ENCODE measurements around the gene PEX3.

- TF ChIP-seq CTCF (IDR thresholded peaks at IDR 0.05; ENCODE audit: low read depth, low read length) (no peak), POLR2A (IDR thresholded peaks at IDR 0.05; ENCODE audit: extremely low read depth, insufficient read length) (no peak), MYC (IDR thresholded peaks at IDR 0.05; ENCODE audit: low read depth, low read length) (no peak)
Observed at GRCh38 chr6:143506620-143507019, 56.0 kb downstream of the PEX3 start.
